ENCODE measurements around the gene PDCD7.

Gene PDCD7

DNA sequence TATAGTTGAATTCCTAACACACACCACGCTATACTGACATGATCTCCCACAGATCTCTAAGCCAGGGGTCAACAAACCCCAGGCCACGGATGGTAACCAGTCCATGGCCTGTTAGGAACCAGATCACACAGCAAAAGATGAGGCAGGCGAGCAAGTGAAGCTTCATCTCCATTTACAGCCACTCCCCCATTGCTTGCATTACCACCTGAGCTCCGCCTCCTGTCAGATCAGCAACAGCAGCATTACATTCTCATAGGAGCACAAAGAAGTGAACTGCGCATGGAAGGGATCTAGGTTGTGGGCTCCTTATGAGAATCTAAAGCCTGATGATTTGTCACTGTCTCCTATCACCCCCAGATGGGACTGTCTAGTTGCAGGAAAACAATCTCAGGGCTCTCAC, 2.7 kb downstream of the PDCD7 start:
- H3K4me3 ChIP-seq (ENCODE audit: low read depth, low read length) = no peak overlapping the region
- no peak for DNase-seq (ENCODE audit: low read depth)
- TF ChIP-seq, protein P1, sequence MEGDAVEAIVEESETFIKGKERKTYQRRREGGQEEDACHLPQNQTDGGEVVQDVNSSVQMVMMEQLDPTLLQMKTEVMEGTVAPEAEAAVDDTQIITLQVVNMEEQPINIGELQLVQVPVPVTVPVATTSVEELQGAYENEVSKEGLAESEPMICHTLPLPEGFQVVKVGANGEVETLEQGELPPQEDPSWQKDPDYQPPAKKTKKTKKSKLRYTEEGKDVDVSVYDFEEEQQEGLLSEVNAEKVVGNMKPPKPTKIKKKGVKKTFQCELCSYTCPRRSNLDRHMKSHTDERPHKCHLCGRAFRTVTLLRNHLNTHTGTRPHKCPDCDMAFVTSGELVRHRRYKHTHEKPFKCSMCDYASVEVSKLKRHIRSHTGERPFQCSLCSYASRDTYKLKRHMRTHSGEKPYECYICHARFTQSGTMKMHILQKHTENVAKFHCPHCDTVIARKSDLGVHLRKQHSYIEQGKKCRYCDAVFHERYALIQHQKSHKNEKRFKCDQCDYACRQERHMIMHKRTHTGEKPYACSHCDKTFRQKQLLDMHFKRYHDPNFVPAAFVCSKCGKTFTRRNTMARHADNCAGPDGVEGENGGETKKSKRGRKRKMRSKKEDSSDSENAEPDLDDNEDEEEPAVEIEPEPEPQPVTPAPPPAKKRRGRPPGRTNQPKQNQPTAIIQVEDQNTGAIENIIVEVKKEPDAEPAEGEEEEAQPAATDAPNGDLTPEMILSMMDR (IDR thresholded peaks at IDR 0.05; ENCODE audit: insufficient read depth, low read depth, low read length, missing control alignments) = no peak

DNA sequence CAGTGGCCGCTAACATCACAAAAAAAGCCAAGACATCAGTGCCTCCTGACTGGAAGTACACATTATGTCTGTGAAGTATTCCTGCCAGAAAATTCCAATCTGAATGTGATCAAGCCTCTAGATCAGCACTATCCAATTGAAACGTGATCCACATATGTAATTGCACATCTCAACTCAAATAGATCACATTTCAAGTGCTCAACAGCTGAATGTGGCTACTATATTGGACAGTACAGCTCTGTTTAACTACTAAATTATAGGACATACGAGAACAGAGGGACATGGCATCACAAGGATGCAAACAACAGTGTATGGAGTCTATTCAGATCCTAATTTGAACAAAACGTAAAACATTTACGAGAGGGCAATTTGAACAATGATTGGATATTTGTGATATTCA, 18.1 kb downstream of the PDCD7 start:
- no peak for DNase-seq (ENCODE audit: low read depth)
- no peak overlapping the region for H3K4me3 ChIP-seq (ENCODE audit: low read depth, low read length)
- TF ChIP-seq, protein P1 (IDR thresholded peaks at IDR 0.05; ENCODE audit: insufficient read depth, low read depth, low read length, missing control alignments) = no peak

DNA sequence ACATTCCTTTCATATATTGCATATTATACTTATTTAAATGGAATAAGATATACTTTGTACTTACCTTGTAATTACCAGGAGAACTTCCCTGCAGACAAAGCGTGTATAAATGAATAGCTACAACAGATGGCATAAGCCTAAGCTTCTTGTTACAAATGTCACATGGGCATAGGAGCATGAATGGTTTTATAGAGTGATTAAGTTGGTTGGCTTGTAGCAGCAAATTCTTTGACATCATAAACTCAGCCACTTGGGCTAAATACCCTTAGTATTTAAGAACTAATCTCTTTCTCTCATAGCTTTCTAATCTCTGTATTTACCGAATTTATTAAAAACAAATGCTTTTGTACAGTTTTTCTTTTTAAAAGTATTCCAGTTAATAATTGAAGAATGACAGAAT, 18.5 kb downstream of the PDCD7 start, which contains the start of gene UBAP1L:
Gene UBAP1L, minus strand, starts transcription at position 115 of the 400 bp plus-strand sequence. CDS start 8,985 bp downstream, outside the sequence.
- H3K4me3 ChIP-seq (ENCODE audit: low read depth, low read length) = no peak within 1 kb of the TSS
- TF ChIP-seq, protein P1 (IDR thresholded peaks at IDR 0.05; ENCODE audit: insufficient read depth, low read depth, low read length, missing control alignments) = no peak
- no peak for DNase-seq (ENCODE audit: low read depth)

DNA sequence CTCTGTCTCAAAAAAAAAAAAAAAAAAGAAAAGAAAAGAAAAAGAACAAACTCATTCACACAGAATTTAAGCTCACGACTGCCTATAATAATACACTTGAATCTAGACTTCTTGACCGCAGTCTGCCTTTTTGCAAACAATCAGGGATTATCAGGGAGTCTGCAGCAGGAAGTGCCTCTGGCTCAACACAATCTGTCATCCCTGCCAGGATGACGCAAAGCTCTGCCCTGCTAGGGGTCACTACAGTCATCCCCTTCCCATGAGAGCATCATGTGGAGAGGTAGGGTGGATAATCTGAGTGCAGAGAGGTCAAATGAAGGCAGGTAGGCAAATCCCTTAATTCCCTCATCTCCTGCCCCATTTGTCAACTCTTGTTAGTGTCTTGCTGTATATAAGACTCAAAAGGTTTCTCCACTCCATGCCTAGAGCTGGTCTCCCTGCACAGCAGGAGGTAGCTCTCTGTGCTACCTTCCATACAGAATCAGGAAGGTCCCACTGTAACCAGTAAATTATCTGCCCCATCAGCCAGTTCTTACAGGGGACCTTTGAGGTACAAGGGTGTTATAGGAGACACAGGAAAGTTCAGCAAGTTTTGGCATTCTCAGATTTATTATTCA, 22.8 kb downstream of the PDCD7 start:
- H3K4me3 ChIP-seq (ENCODE audit: low read depth, low read length) = no peak overlapping the region
- TF ChIP-seq, protein P1 (IDR thresholded peaks at IDR 0.05; ENCODE audit: insufficient read depth, low read depth, low read length, missing control alignments) = no peak
- no peak for DNase-seq (ENCODE audit: low read depth)

DNA sequence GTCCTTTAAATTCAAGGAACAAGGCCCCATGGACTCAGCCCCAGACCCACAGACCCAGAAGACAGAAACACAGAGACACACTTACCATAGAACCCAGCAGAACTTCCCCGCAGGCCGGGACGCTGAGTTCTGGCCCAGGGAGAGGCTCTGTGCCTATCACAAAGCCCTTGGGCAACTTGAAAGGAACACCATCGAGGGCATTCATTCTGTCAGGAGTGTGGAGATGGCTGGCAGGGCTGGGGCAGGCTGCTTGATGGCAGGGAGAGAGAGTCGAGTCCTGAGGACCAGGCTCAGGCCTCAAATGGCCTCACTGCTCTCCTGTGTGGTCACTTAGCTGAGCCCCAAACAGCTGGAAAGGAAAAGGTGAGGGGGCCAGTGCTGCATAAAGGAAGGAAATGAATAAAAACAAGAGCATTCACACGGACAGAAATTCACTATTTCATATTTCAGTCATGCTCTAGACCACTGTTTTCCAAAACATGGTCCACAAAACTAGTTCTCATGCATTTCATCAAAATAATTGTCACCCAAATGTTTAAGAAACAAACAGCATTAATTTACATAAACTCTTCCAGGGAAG, 27.5 kb downstream of the PDCD7 start:
- no peak overlapping the region for H3K4me3 ChIP-seq (ENCODE audit: low read depth, low read length)
- DNase-seq (ENCODE audit: low read depth) = peak; percentile 7
- TF ChIP-seq, protein P1 (IDR thresholded peaks at IDR 0.05; ENCODE audit: insufficient read depth, low read depth, low read length, missing control alignments) = no peak

DNA sequence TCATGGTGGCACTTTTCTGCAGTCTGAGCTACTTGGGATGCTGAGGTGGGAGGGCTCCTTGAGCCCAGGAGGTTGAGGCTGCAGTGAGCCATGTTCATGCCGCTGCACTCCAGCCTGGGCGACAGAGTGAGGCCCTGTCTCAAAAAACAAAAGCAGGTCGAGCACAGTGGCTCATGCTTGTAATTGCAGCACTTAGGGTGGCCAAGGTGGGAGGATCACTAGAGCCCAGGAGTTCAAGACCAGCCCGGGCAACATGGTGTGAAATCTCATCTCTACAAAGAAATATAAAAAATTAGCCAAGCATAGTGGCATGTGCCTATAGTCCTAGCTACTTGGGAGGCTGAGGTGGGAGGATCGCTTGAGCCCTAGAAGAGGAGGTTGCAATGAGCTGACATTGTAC, 28.6 kb downstream of the PDCD7 start:
- no peak for DNase-seq (ENCODE audit: low read depth)
- TF ChIP-seq, protein P1 (IDR thresholded peaks at IDR 0.05; ENCODE audit: insufficient read depth, low read depth, low read length, missing control alignments) = no peak
- no peak overlapping the region for H3K4me3 ChIP-seq (ENCODE audit: low read depth, low read length)

DNA sequence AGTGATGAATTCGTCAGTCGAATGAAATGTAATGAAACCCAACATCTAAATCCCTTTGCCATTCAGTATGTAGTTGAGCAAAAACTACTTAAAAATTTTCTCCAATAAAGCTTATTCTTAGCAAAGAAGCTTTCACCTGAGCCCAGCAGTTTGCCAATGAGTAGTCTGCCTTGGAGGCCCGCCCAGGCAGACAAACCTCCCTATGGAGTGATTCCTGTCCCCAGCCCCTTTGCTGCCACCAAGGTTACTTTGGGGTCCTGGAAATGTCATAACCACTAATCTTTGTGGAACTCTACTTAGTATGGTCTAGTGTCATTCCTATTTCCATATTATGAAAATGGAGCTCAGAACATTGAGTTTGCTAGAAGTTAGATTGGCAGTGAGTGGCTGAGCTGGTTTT, 30.7 kb downstream of the PDCD7 start:
- TF ChIP-seq, protein P1 (IDR thresholded peaks at IDR 0.05; ENCODE audit: insufficient read depth, low read depth, low read length, missing control alignments) = no peak
- H3K4me3 ChIP-seq (ENCODE audit: low read depth, low read length) = no peak overlapping the region
- no peak for DNase-seq (ENCODE audit: low read depth)

Measured in GM12865 (cell line).